Trophoblast cell (in vitro differentiated cells and primary cell): ENCODE measurements around the gene GDPD3.

Source experiments
- DNase-seq, 2 donors: peaks; one replicate each; pipeline ENCODE4 v3.0.0-alpha.2; 2016
- H2AFZ ChIP-seq: 2 replicates; pipeline ENCODE4 v1.6.1; 2013; ENCODE audit warnings: low read length, moderate library complexity, mild to moderate bottlenecking; ENCODE audit not compliant: insufficient read depth, poor library complexity
- H2AK5ac ChIP-seq: 2 replicates; pipeline ENCODE4 v1.6.1; 2013; ENCODE audit warnings: mild to moderate bottlenecking, low read length
- H2BK120ac ChIP-seq: 2 replicates; pipeline ENCODE4 v1.6.1; 2013; ENCODE audit warnings: low read length, mild to moderate bottlenecking, moderate library complexity; ENCODE audit not compliant: insufficient read depth, poor library complexity
- H2BK12ac ChIP-seq: 2 replicates; pipeline ENCODE4 v1.6.1; 2013; ENCODE audit warnings: mild to moderate bottlenecking, low read length, moderate library complexity
- H2BK5ac ChIP-seq: 2 replicates; pipeline ENCODE4 v1.6.1; 2013; ENCODE audit warnings: low read length, low read depth, moderate library complexity, mild to moderate bottlenecking; ENCODE audit not compliant: poor library complexity
- H3K14ac ChIP-seq: 2 replicates; pipeline ENCODE4 v1.6.1; 2013; ENCODE audit warnings: mild to moderate bottlenecking, low read length
- H3K18ac ChIP-seq: 2 replicates; pipeline ENCODE4 v1.6.1; 2013; ENCODE audit warnings: mild to moderate bottlenecking, low read length
- H3K23ac ChIP-seq: 2 replicates; pipeline ENCODE4 v1.6.1; 2013; ENCODE audit warnings: low read length
- H3K27ac ChIP-seq: 2 replicates; pipeline ENCODE4 v1.5.1; 2013; ENCODE audit warnings: low read depth, mild to moderate bottlenecking, inconsistent platforms, low read length, moderate library complexity
- H3K27me3 ChIP-seq: 2 replicates; pipeline ENCODE4 v1.6.1; 2013; ENCODE audit warnings: inconsistent platforms, mild to moderate bottlenecking, low read length, moderate library complexity; ENCODE audit not compliant: insufficient read depth
- H3K36me3 ChIP-seq, 2 experiments: 1 replicate in 1 of 2; 2 replicates in 1 of 2; pipeline ENCODE4 v1.6.1; 2013; ENCODE audit warnings: low read length in 2 of 2, mild to moderate bottlenecking in 2 of 2, moderate library complexity in 1 of 2; ENCODE audit not compliant: insufficient read depth in 2 of 2, control insufficient read depth in 1 of 2
- H3K4ac ChIP-seq: 2 replicates; pipeline ENCODE4 v1.6.1; 2013; ENCODE audit warnings: low read depth, mild to moderate bottlenecking, low read length, moderate library complexity
- H3K4me1 ChIP-seq, 2 experiments: 1 replicate in 1 of 2; 2 replicates in 1 of 2; pipeline ENCODE4 v1.6.1; 2013; ENCODE audit warnings: low read length in 2 of 2, mild to moderate bottlenecking in 2 of 2, moderate library complexity in 1 of 2; ENCODE audit not compliant: insufficient read depth in 2 of 2, control insufficient read depth in 1 of 2
- H3K4me2 ChIP-seq: 2 replicates; pipeline ENCODE4 v1.6.1; 2013; ENCODE audit warnings: inconsistent platforms, mild to moderate bottlenecking, low read length, moderate library complexity
- H3K4me3 ChIP-seq: 2 replicates; pipeline ENCODE4 v1.5.1; 2013; ENCODE audit warnings: mild to moderate bottlenecking, low read depth, low read length, inconsistent platforms
- H3K79me1 ChIP-seq: one replicate; pipeline ENCODE4 v1.6.1; 2013; ENCODE audit warnings: low read length
- H3K79me2 ChIP-seq: 2 replicates; pipeline ENCODE4 v1.6.1; 2013; ENCODE audit warnings: low read length, mild to moderate bottlenecking; ENCODE audit not compliant: control insufficient read depth, insufficient read depth, poor library complexity
- H3K9ac ChIP-seq: 2 replicates; pipeline ENCODE4 v1.6.1; 2013; ENCODE audit warnings: mild to moderate bottlenecking, low read length
- H3K9me3 ChIP-seq: 2 replicates; pipeline ENCODE4 v1.6.1; 2013; ENCODE audit warnings: low read depth, mild to moderate bottlenecking, control low read depth, inconsistent platforms, low read length; ENCODE audit not compliant: insufficient read depth
- H4K12ac ChIP-seq: 2 replicates; pipeline ENCODE4 v1.6.1; 2013; ENCODE audit warnings: low read depth, mild to moderate bottlenecking, low read length, moderate library complexity
- H4K8ac ChIP-seq: 2 replicates; pipeline ENCODE4 v1.6.1; 2013; ENCODE audit warnings: low read depth, mild to moderate bottlenecking, low read length, moderate library complexity
- H4K91ac ChIP-seq: one replicate; pipeline ENCODE4 v1.6.1; 2013; ENCODE audit warnings: low read depth, mild to moderate bottlenecking, low read length, moderate library complexity
- WGBS: extraction: QIAGEN DNeasy Blood & Tissue Kit; methylation state at CpG from one replicate; pipeline ENCODE4 v1.1.7; 2013; ENCODE audit warnings: missing lambda C conversion rate; ENCODE audit not compliant: insufficient read length, insufficient coverage; ENCODE audit errors: extremely low coverage; 5-methylcytosine and 5-hydroxymethylcytosine counted together

Gene GDPD3

GRCh38 chr16:30084096-30084815, 29.1 kb downstream of the GDPD3 start:
- H3K4me1 ChIP-seq, result peaks cover 0 to under 1% of the 10 kb centered on the region in 2 experiments
- H4K12ac ChIP-seq, result no peak overlapping the region
- no peaks in the 10 kb centered on the region for H3K79me2 ChIP-seq
- no peak overlapping the region for H2BK12ac ChIP-seq
- H4K91ac ChIP-seq, result no peak overlapping the region
- no peak overlapping the region for H2AK5ac ChIP-seq
- DNase-seq, result no peak
- H2AFZ ChIP-seq, result no peak overlapping the region
- no peak overlapping the region for H3K14ac ChIP-seq
- H3K36me3 ChIP-seq, result peaks cover 59 to 60% of the 10 kb centered on the region in 2 experiments
- H3K4ac ChIP-seq, result no peak overlapping the region
- H2BK120ac ChIP-seq, result no peak overlapping the region
- H3K27ac ChIP-seq, result no peak overlapping the region
- no peak overlapping the region for H3K4me2 ChIP-seq
- no peaks in the 10 kb centered on the region for H3K79me1 ChIP-seq
- no peak overlapping the region for H3K4me3 ChIP-seq
- no peak overlapping the region for H3K9ac ChIP-seq
- H3K18ac ChIP-seq, result no peak overlapping the region
- H2BK5ac ChIP-seq, result no peak overlapping the region
- H3K27me3 ChIP-seq, result no peaks in the 10 kb centered on the region
- WGBS, result no CpG with 5 or more reads among the region's 18 CpGs
- no peak overlapping the region for H3K23ac ChIP-seq
- peaks cover 9% of the 10 kb centered on the region for H3K9me3 ChIP-seq
- no peak overlapping the region for H4K8ac ChIP-seq

DNA sequence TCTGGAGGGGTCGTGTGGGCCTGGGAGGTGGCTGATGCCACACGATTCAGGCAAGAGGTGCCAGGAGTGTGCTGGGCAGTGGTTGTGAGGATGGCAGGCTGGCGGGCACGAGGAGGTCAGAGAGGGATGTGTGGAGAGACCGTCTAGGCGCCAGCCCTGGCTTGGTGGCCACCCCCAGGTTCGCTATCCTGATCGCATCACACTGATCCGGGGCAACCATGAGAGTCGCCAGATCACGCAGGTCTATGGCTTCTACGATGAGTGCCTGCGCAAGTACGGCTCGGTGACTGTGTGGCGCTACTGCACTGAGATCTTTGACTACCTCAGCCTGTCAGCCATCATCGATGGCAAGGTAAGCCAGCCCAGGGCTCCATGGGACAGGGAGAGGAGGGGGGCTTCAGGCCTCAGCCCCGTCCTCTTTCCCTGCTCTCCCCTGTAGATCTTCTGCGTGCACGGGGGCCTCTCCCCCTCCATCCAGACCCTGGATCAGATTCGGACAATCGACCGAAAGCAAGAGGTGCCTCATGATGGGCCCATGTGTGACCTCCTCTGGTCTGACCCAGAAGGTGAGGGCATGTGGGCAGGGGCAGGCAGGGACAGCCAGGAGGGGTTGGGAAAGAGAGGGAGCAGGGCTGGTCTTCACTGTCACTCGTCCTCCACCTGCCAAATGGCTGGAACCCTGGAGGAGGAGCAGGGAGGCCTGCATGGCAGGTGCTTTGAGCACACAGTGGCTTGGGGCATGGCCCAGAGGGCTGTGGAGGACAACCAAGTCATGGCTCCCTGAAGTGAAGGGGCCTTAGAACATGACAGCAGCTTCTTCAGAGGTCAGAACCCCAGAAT, 29.9 kb downstream of the GDPD3 start:
- DNase-seq, result no peak
- Histone ChIP-seq H3K9ac (no peak overlapping the region), H3K79me1 (no peaks in the 10 kb centered on the region), H3K27me3 (no peaks in the 10 kb centered on the region), H2BK12ac (no peak overlapping the region), H3K27ac (no peak overlapping the region), H3K4ac (no peak overlapping the region), H3K79me2 (no peaks in the 10 kb centered on the region), H3K36me3 (peaks cover 66% of the 10 kb centered on the region in 2 experiments), H2BK5ac (no peak overlapping the region), H2AK5ac (no peak overlapping the region), H3K4me1 (no peaks in the 10 kb centered on the region), H3K14ac (no peak overlapping the region), H3K9me3 (peaks cover 9% of the 10 kb centered on the region), H4K8ac (no peak overlapping the region), H3K4me2 (no peak overlapping the region), H2BK120ac (no peak overlapping the region), H3K4me3 (no peak overlapping the region), H4K12ac (no peak overlapping the region), H3K23ac (no peak overlapping the region), H3K18ac (no peak overlapping the region), H4K91ac (no peak overlapping the region), H2AFZ (no peak overlapping the region)
- no CpG with 5 or more reads among the region's 24 CpGs for WGBS

- no peaks in the 10 kb centered on the region for H3K27me3 ChIP-seq
- no peak overlapping the region for H3K9ac ChIP-seq
- H3K18ac ChIP-seq, result no peak overlapping the region
- no peak for DNase-seq
- no CpG with 5 or more reads among the region's 20 CpGs for WGBS
- no peak overlapping the region for H3K23ac ChIP-seq
- no peak overlapping the region for H2BK5ac ChIP-seq
- H3K14ac ChIP-seq, result no peak overlapping the region
- no peaks in the 10 kb centered on the region for H3K4me1 ChIP-seq
- no peak overlapping the region for H2BK12ac ChIP-seq
- H3K4me3 ChIP-seq, result no peak overlapping the region
- H3K79me2 ChIP-seq, result no peaks in the 10 kb centered on the region
- H2BK120ac ChIP-seq, result no peak overlapping the region
- H4K12ac ChIP-seq, result no peak overlapping the region
- peaks cover 9% of the 10 kb centered on the region for H3K9me3 ChIP-seq
- H2AK5ac ChIP-seq, result no peak overlapping the region
- H4K8ac ChIP-seq, result no peak overlapping the region
- H3K4ac ChIP-seq, result no peak overlapping the region
- H3K4me2 ChIP-seq, result no peak overlapping the region
- no peak overlapping the region for H4K91ac ChIP-seq
- peaks cover 74% of the 10 kb centered on the region in 2 experiments for H3K36me3 ChIP-seq
- no peak overlapping the region for H3K27ac ChIP-seq
- no peak overlapping the region for H2AFZ ChIP-seq
- H3K79me1 ChIP-seq, result no peaks in the 10 kb centered on the region
These were observed 30.7 kb downstream of the GDPD3 start for GRCh38 chr16:30082545-30083090.

DNA sequence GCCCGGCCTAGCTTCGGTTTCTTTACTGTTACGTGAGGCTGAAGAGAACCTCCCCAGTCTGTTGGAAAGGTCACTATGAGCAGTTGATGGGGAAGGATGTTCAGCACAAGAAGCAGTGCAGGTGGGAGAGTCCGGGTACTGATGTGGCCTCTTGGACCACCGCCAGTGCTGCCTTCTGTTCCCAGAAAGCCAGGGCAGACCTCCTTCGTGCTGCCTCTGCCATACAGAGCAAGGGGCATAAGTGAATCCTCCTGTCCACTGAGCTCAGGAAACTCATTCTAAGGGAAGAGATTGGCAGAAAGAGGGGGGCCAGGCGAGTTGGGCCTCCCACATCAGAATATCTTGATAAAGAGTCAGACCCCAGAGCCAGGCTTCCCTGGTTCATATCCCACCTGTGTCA, 33.9 kb downstream of the GDPD3 start:
- no peak overlapping the region for H3K23ac ChIP-seq
- peaks cover 12% of the 10 kb centered on the region for H3K79me2 ChIP-seq
- H4K8ac ChIP-seq, result no peak overlapping the region
- H3K4ac ChIP-seq, result no peak overlapping the region
- DNase-seq, result no peak
- peaks cover 4% of the 10 kb centered on the region for H3K9me3 ChIP-seq
- no peak overlapping the region for H2BK12ac ChIP-seq
- H3K79me1 ChIP-seq, result peaks cover 5% of the 10 kb centered on the region
- H2BK120ac ChIP-seq, result no peak overlapping the region
- H3K18ac ChIP-seq, result no peak overlapping the region
- H3K9ac ChIP-seq, result no peak overlapping the region
- H4K91ac ChIP-seq, result no peak overlapping the region
- no peak overlapping the region for H2AFZ ChIP-seq
- no CpG with 5 or more reads among the region's 7 CpGs for WGBS
- no peak overlapping the region for H3K14ac ChIP-seq
- H3K4me1 ChIP-seq, result peaks cover 4 to 10% of the 10 kb centered on the region in 2 experiments
- no peak overlapping the region for H3K4me2 ChIP-seq
- no peak overlapping the region for H3K4me3 ChIP-seq
- peaks cover 57 to 60% of the 10 kb centered on the region in 2 experiments for H3K36me3 ChIP-seq
- H2AK5ac ChIP-seq, result no peak overlapping the region
- no peak overlapping the region for H4K12ac ChIP-seq
- H3K27ac ChIP-seq, result no peak overlapping the region
- H3K27me3 ChIP-seq, result no peaks in the 10 kb centered on the region
- no peak overlapping the region for H2BK5ac ChIP-seq
